HG02981 (cell line): ENCODE measurements around the gene UBE2G1.

Experiments used
- ATAC-seq: cut with Tn5 transposase; IDR thresholded peaks from one replicate; pipeline ENCODE4 v1.9.1; 2021; ENCODE audit warnings: mild to moderate bottlenecking, moderate library complexity; ENCODE audit not compliant: unreplicated experiment

UBE2G1 gene

DNA sequence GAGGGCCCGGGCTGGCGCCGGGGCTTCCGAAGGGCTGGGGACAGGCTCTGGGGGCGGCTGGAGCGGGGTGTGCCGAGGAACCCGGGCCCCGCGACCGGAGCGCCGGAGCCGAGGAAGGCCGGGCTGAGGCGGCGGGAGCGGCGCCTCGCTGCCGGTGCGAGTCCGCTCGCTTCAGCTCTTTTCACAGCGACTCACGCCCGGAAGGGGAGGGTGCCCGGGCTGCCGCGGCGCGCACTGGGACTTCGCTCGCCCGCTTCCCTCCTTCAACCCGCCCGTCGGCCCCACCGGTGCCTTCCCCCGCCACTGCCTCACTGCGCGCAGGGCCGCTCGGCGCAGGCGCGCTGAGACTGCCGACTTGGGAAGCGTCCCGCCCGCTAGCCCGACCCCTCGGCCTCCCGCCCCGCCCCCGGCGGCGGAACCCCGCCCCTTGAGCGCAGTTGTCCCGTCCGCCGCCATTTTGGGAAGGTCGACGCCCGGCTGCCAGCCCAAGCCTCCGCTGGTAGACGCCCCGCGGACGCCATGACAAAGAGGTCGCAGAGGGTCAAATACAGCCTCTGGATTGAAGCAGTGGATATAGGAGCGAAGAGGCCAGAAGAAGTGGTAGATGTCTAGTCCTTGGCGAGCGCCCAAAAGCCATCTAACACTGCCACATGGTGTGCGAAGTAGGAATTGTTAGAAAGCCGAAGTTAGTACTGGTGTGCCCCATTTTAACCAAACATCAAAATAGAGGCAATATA lies at the start of gene UBE2G1:
Gene UBE2G1 (minus strand): TSS at position 349 of the 737 bp plus-strand sequence. CDS start 359 bp downstream, outside the sequence.
- ATAC-seq = peak; percentile 63

GRCh38 chr17:4412933-4413831 lies 46.7 kb upstream of the UBE2G1 start:
- ATAC-seq = peak; percentile 60

DNA sequence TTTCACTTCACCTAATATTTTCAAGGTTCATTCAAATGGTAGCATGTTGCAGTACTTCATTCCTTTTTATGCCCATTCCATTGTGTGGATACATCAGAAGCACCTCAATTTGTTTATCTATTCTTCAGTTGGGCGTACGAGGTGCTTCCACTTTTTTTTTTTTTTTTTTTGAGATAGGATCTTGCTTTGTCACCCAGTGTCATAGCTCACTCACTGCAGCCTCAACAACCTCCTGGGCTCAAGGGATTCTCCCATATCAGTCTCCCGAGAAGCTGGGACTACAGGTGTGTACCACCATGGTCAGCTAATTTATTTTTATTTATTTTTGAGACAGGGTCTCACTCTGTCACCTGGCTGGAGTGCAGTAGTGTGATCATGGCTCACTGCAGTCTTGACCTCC lies 44.7 kb upstream of the UBE2G1 start:
- ATAC-seq = no peak

DNA sequence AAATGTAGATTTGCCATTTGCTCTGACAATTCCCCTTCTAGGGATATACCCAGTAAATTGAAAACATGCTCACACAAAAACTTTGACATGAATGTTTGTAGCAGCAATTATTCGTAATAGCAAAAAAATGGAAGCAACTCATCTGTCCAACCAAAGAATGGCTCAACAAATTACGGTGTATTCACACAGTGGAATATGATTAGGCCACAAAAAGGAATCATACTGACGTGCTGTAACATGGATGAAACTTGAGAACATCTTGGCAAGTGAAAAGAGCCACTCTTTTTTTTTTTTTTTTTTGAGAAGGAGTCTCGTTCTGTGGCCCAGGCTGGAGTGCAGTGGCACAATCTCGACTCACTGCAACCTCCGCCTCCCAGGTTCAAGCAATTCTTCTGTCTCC lies 43.2 kb upstream of the UBE2G1 start:
- no peak for ATAC-seq

- ATAC-seq = no peak
Measured at GRCh38 chr17:4407851-4408250, 41.4 kb upstream of the UBE2G1 start.

DNA sequence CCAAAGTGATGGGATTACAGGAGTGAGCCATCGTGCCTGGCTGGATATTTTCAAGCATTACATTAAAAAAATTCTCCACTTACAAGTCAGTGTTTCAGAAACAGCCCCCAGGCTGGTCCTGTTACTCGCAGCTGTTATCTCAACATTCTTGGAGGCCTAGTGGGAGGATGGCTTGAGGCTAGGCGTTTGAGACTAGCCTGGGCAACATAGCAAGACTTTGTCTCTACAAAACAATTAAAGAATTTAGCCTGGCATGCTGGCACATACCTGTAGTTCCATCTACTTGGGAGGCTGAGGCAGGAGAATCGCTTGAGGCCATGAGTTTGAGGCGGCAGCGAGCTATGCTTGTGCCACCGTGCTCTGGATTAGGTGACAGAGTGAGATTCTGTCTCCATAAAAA lies 40.7 kb upstream of the UBE2G1 start:
- ATAC-seq = no peak

GRCh38 chr17:4406386-4406785 lies 39.9 kb upstream of the UBE2G1 start:
- no peak for ATAC-seq

DNA sequence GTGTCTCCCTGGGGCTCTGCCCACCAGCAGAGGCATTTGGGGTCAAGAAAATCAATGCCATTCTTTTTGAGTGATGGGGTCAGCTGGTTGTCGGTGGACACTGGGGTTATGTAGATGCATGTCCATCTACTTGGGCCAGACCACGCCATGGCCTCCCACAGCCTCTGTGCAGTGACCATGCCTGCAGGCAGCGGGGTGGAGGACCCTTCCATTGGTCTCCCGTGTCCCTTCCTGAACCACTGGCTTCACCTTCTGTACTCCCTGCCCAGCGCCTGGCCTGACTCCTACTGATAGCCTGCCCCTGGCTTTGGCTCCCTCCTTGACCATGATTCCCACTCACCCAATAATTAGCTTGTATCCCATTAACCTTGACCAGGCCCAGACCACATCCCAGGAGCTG lies 39.2 kb upstream of the UBE2G1 start:
- no peak for ATAC-seq

- ATAC-seq = no peak
Measured at GRCh38 chr17:4405038-4405669, 38.7 kb upstream of the UBE2G1 start.

DNA sequence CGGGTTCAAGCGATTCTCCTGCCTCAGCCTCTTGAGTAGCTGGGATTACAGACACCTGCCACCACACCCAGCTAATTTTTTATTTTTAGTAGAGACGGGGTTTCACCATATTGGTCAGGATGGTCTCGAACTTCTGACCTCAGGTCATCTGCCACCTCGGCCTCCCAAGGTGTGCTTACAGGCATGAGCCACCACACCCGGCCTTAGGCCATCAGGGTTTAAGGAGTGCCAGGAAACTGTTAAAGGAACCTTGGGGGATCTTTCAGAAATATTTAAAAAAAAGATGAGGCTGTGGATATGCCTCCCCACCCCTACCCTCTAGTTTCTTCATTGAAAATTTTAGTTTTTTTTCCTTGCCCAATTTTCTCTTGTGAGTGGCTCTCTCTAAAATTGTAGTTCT lies 31.4 kb upstream of the UBE2G1 start:
- no peak for ATAC-seq

DNA sequence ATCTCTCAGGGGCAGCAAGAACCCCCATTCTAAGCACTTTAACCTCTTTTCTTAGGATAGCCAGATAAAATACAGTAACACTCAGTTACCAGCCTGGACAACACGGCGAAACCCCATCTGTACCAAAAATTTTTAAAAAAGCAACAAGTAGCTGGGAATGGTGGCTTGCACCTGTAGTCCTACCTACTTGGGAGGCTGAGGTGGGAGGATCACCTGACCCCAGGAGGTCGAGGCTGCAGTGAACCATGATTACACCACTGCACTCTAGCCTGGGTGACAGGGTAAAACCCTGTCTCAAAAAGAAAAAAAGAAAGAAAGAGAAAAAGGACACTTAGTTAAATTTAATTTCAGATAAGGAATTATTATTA lies 28.6 kb upstream of the UBE2G1 start:
- no peak for ATAC-seq

GRCh38 chr17:4394208-4395110 lies 28.0 kb upstream of the UBE2G1 start:
- ATAC-seq = no peak

GRCh38 chr17:4393806-4394205 lies 27.3 kb upstream of the UBE2G1 start:
- no peak for ATAC-seq

GRCh38 chr17:4389079-4389478 lies 22.6 kb upstream of the UBE2G1 start:
- ATAC-seq = no peak

DNA sequence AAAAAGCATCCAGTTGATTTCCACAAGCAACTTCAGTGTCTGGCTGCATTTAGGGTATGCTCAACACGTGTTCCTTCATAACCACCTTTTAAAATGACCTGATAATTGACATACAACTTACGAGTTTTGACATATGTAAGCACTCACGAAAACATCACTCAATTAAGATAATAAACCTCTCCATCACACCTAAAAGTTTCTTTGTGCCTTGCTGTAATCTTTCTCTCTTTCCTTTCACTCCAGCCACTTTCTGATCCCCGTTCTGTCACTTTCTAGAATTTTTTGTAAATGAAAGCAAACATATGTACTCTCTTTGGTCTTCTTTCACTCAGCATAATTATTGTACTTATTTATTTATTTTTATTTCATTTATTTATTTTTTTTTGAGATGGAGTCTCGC lies 20.7 kb upstream of the UBE2G1 start:
- no peak for ATAC-seq

DNA sequence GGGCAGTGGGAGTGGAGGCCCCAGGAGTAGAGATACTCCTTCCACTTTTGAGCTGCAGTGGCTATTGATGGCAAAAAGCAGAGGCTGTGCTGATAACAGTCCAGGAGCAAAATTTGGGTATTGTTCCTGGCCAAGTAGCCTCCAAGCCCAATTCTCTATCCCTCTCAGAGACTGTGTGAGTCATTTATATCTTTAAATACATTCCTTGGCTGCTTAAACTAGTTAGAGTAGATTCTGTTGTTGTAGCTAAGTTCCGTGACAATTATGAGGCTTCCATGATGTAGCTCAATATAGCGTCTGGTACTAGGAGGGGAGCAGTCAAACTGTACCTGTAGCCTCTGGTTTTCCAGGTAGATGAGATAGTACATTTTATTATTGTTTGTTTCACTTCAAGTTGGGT lies 19.9 kb upstream of the UBE2G1 start:
- ATAC-seq = no peak

- no peak for ATAC-seq
Measured at GRCh38 chr17:4381690-4382671, 15.5 kb upstream of the UBE2G1 start.

DNA sequence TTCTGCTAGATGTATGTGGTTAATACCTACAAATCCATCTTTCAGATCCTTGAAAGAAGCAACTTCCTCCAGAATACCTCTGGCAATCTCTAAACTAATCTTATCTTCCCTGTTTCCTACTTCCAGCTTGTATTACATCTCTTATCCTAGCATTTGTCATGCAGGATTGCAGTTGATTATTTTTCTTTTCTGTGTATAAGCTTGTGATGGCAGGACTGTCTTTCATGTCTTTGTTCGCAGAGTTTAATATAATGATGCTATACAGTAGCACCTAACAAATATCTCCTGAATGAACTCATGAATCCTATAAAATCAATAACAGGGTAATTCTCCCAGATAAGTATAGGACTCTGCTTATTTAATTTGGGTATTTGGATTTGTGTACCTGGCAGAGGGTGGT lies 12.2 kb upstream of the UBE2G1 start:
- no peak for ATAC-seq

DNA sequence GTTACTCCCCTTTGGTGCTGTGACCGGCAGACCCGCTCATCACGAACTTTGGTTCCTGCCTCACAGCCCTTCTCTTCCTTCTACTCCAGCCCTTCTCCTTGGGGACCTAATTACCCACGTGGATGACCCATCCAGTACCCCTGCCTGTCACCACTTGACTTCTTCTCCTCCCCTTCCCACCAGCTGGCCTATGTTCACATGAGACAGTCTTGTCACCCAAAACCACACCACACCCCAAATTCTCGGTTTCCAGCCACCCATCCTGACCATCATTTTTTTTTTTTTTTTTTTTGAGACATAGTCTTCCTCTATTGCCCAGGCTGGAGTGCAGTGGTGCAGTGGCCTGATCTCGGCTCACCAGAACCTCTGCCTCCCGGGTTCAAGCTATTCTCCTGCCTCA lies 10.8 kb upstream of the UBE2G1 start:
- peak; percentile 32 for ATAC-seq
